HepG2 (cell line): ENCODE measurements around the gene ARL8A. TPM values are rescaled to one million over a fixed set of nuclear protein-coding genes. Genes with fewer than 3 reads are reported as not detected.

ENCODE experiments used
- ATAC-seq: fragments of 200-7000 bp; cut with Tn5 transposase; 3 replicates; pipeline ENCODE4 v1.9.1; 2020; ENCODE audit warnings: mild to moderate bottlenecking, moderate library complexity
- BruUV-seq: library from RNA; stranded (reverse); fragments of 400-500 nt; replicated peaks from 2 replicates; lab custom pipeline; 2021; lab: Mats Ljungman, UMichigan
- CTCF ChIA-PET: fragments of 300-600 bp; formaldehyde crosslinking; extraction: SDS; loops from one replicate; lab custom pipeline; 2021; ENCODE audit warnings: low total read pairs, inconsistent platforms, low intra/inter-chr PET ratio; lab: Yijun Ruan, JAX
- POLR2A ChIA-PET: fragments of 350-600 bp; sonication (Branson Sonifier 250); formaldehyde crosslinking; loops from one replicate; lab custom pipeline; 2020; ENCODE audit warnings: antibody characterized with exemption, inconsistent platforms; lab: Yijun Ruan, JAX
- DNase-seq: peaks from one replicate; pipeline ENCODE4 v3.0.0-alpha.2; 2015; ENCODE audit warnings: low spot score
- FAIRE-seq: peaks from 3 replicates; lab custom pipeline; 2011; peaks lifted over from hg19 to GRCh38; lab: Jason Lieb, UNC
- H2AFZ ChIP-seq: one replicate; pipeline ENCODE4 v1.6.1; 2011; ENCODE audit warnings: low read length, inconsistent platforms
- H3K27ac ChIP-seq: fragments of 300-600 bp; 3 replicates; pipeline ENCODE4 v1.8.0; 2011; ENCODE audit warnings: mixed run types, mild to moderate bottlenecking, mixed read lengths, low read length, inconsistent platforms; ENCODE audit not compliant: insufficient read depth; ENCODE audit errors: extremely low read length
- H3K27me3 ChIP-seq, 2 experiments: fragments of 200-600 bp in 1 of 2; 2 replicates in 1 of 2; 3 replicates in 1 of 2; pipeline versions ENCODE4 v1.6.0 to v1.8.0; 2011; ENCODE audit warnings: low read length in 2 of 2, mild to moderate bottlenecking in 2 of 2, moderate library complexity in 2 of 2, inconsistent platforms in 1 of 2; ENCODE audit not compliant: insufficient read depth in 2 of 2, control insufficient read depth in 1 of 2
- H3K36me3 ChIP-seq, 2 experiments: fragments of 200-600 bp in 1 of 2; replicated peaks in 1 of 2; 2 replicates in 1 of 2; 3 replicates in 1 of 2; pipeline versions ENCODE4 v1.5.1 to v1.8.0; 2011; ENCODE audit warnings: low read length in 2 of 2, inconsistent platforms in 1 of 2; ENCODE audit not compliant: insufficient read depth in 2 of 2, control insufficient read depth in 1 of 2
- H3K4me1 ChIP-seq: 2 replicates; pipeline ENCODE4 v1.5.1; 2012; ENCODE audit warnings: low read length, inconsistent platforms; ENCODE audit not compliant: insufficient read depth
- H3K4me2 ChIP-seq: 2 replicates; pipeline ENCODE4 v1.6.0; 2011; ENCODE audit warnings: low read depth, low read length, inconsistent platforms
- H3K4me3 ChIP-seq, 3 experiments: fragments of 200-600 bp in 1 of 3; sonication (generic), shearing (Covaris generic) in 1 of 3; replicated peaks in 1 of 3; 2 replicates each; pipeline ENCODE4 v1.5.1; 2011 to 2016; ENCODE audit warnings: low read length in 3 of 3, inconsistent platforms in 2 of 3, low read depth in 2 of 3, mild to moderate bottlenecking in 2 of 3, control low read depth in 1 of 3, mixed read lengths in 1 of 3; ENCODE audit not compliant: insufficient read depth in 1 of 3
- H3K79me2 ChIP-seq: one replicate; pipeline ENCODE4 v1.6.1; 2011; ENCODE audit warnings: low read length, inconsistent platforms; ENCODE audit not compliant: insufficient read depth
- H3K9ac ChIP-seq: 2 replicates; pipeline ENCODE4 v1.6.0; 2011; ENCODE audit warnings: mild to moderate bottlenecking, low read depth, low read length, inconsistent platforms; ENCODE audit not compliant: insufficient read depth
- H3K9me3 ChIP-seq: 2 replicates; pipeline ENCODE4 v1.5.1; 2012; ENCODE audit warnings: mild to moderate bottlenecking, low read length
- H4K20me1 ChIP-seq: 2 replicates; pipeline ENCODE4 v1.6.0; 2011; ENCODE audit warnings: inconsistent platforms, mild to moderate bottlenecking, low read length, moderate library complexity; ENCODE audit not compliant: insufficient read depth
- CBX2 ChIP-seq, 2 experiments: fragments of 200-600 bp in 1 of 2; sonication (generic); formaldehyde crosslinking in 1 of 2; IDR thresholded peaks; 2 replicates each; pipeline versions ENCODE4 v1.7.0 to v1.8.1; 2018 to 2022; ENCODE audit warnings: low read depth in 2 of 2, low read length in 1 of 2, mild to moderate bottlenecking in 1 of 2, missing genetic modification reagents in 1 of 2
- FOXP1 ChIP-seq, 2 experiments: fragments of 450-650 bp in 1 of 2; IDR thresholded peaks; 2 replicates each; pipeline ENCODE4 v1.6.1; 2017 to 2018; ENCODE audit warnings: antibody characterized with exemption in 1 of 2
- PHF8 ChIP-seq: sonication (generic); formaldehyde crosslinking; IDR thresholded peaks from 2 replicates; pipeline ENCODE4 v1.5.0; 2020; ENCODE audit warnings: missing genetic modification reagents
- RAD21 ChIP-seq: fragments of 450-650 bp; formaldehyde crosslinking; IDR thresholded peaks from 2 replicates; pipeline ENCODE4 v1.5.0; 2020; ENCODE audit warnings: mild to moderate bottlenecking
- ZNF629 ChIP-seq: sonication (generic); formaldehyde crosslinking; conservative IDR thresholded peaks from 2 replicates; pipeline ENCODE4 v1.5.0; 2020; ENCODE audit warnings: missing genetic modification reagents
- WGBS: methylation state at CpG from one replicate; pipeline ENCODE4 v1.1.6; 2017; ENCODE audit warnings: low lambda C conversion rate; 5-methylcytosine and 5-hydroxymethylcytosine counted together
- in situ Hi-C: cut with HindIII; loops from 2 replicates; pipeline ENCODE4 v1.10.0; 2017; ENCODE audit warnings: low pct_unique_long_range_greater_than_20kb; ENCODE audit not compliant: extremely low pct_ligation_motif_present
- intact Hi-C: fragments of 100-400 bp; cut with micrococcal nuclease; formaldehyde crosslinking; loops from one replicate; pipeline ENCODE4 v1.10.0; 2022; ENCODE audit not compliant: unreplicated experiment
- polyA plus RNA-seq, 8 experiments: library from polyadenylated mRNA; depleted of rRNA in 3 of 8; stranded (reverse) in 7 of 8; unstranded in 1 of 8; fragments of >200 nt; fragmentation: Illumina TruSeq in 4 of 8; extraction: Trizol in 4 of 8; gene quantifications; 2 replicates each; pipeline versions ENCODE4 v1.2.1 to v1.2.3, GENCODE V29; 2011 to 2016; ENCODE audit warnings: low read depth in 4 of 8, missing spikeins in 1 of 8, mixed read lengths in 1 of 8; ENCODE audit not compliant: insufficient read depth in 1 of 8
- total RNA-seq, 5 experiments: library from RNA; depleted of rRNA; stranded (reverse); fragments of >200 nt; fragmentation: Illumina TruSeq; extraction: Trizol; gene quantifications; 2 replicates each; pipeline ENCODE4 v1.2.3, GENCODE V29; 2016; ENCODE audit warnings: low read depth in 1 of 5
- TF ChIP-seq, protein P1 (sequence below): sonication (generic); formaldehyde crosslinking; IDR thresholded peaks from 2 replicates; pipeline ENCODE4 v1.4.0; 2020; ENCODE audit warnings: mild to moderate bottlenecking, missing genetic modification reagents

Gene ARL8A
- total and polyA plus RNA-seq, 2 of the 13 experiments (the other 11 are each of a cell fraction or from before 2014, with no cell fraction given): 2.7 to 23.4 TPM

DNA sequence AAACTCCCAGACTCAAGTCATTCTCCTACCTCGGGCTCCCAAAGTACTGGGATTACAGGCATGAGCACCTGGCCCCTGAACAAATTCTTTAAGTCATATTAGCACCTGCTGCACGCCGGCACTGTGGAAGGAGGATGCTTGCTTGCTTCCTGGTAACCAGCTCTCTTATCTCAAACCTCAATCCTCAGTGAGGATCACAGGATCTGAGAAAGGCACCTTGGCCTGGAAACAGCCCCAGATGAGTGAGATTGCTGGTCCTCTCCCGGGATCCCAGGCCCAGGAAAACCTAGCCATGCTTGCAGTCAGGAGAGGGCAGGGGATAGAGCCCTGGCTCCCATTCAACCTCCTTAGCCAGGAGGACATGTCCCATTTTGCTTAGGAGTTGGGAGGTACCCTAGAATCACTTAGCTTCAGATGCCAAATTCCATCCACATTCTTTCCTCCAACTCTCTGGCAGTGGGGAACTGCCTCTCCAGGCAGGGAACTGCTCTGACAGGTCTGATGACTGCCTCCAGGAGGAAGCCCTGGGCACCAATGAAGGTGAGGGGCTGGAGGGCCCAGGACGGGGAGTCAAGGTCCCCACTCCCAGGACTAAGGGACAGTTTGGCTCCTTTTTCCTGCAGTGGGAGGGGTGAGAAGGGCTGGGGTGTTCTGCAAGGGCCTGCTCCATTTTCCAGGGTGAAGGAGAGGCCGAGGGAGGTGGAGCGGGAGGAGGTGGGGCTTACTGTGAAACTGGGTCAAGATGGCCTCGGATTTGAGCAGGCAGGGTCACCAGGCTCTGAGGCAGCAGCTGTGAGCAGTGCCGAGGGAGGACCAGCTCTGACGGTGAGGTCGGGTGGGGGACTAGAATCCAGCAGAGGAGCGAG lies 12.3 kb downstream of the ARL8A start:
- Histone ChIP-seq H3K4me3 (no peak overlapping the region), H3K27ac (no peak overlapping the region), H3K36me3 (peaks cover 0 to 2% of the 10 kb centered on the region in 2 experiments; a peak in 1 of 5 replicates), H3K4me2 (no peak overlapping the region), H3K9me3 (no peaks in the 10 kb centered on the region), H3K4me1 (0 out of 2 replicates have a peak, but pooled peaks cover 6% of the 10 kb centered on the region), H3K79me2 (no peaks in the 10 kb centered on the region), H3K27me3 (no peaks in the 10 kb centered on the region), H3K9ac (no peak overlapping the region), H4K20me1 (0 out of 2 replicates have a peak, but pooled peaks cover 5% of the 10 kb centered on the region), H2AFZ (no peak overlapping the region)
- intact Hi-C loops (no loop called here), in situ Hi-C loops (loop anchor here (5.0 kb wide), 1 partner anchor 235 kb away; no protein-coding TSS in a partner anchor)
- ATAC-seq (no peak), FAIRE-seq (no peak), DNase-seq (no peak)
- no peak for TF ChIP-seq PHF8 (CRISPR knock-in tag)
- no peak for TF ChIP-seq CBX2 (IDR thresholded peaks at IDR 0.05; ENCODE audit: low read depth, low read length)
- TF ChIP-seq CBX2 (CRISPR knock-in tag; IDR thresholded peaks at IDR 0.05; ENCODE audit: low read depth): no peak
- TF ChIP-seq RAD21 (CRISPR knock-in tag): no peak
- no peak for TF ChIP-seq FOXP1 (IDR thresholded peaks at IDR 0.05)
- TF ChIP-seq FOXP1 (CRISPR knock-in tag; IDR thresholded peaks at IDR 0.05): no peak
- CTCF ChIA-PET: no interaction called here
- 79% methylated on average over 11 of the region's 12 CpGs for WGBS
- BruUV-seq: no TSS peak
- POLR2A ChIA-PET: interaction anchor here (1.3 kb wide), 1 partner anchor 122 kb away, joined by 4 read pairs; the partner anchor contains the start of gene ELF3

DNA sequence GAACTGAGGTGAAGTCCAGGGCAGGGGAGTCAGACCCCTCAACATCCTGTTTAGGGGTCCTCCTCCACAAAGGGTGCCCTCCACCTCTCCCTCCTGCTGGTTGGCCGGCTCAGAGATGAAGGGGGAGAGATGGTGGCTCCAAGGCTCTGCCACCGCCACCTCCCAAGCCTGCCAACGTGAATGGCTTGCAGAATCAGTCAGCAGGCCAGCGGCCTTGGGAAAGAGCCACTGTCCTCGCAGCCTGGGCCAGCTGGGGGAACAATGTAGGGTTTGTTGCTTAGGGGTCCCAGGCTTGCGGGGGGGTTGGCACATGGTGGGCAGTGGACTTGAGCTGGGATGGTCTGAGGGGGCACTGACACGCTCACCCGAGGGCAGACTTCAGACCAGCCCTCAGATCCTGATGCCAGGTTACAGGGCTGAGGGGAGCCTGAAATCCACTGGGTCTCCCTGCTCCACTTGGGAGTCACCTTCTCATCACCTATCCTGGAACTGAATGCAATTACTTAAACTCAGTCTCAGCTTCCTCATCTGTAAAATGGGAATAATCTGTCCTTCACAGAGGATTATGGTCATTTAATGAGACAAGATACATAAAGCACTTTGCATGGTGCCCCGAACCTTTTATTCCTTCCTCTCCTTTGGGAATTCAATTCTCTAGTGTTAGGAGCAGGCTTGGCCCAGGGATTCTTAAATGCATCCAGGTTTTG lies 13.6 kb downstream of the ARL8A start:
- H3K27ac ChIP-seq: no peak overlapping the region
- intact Hi-C loops (no loop called here), in situ Hi-C loops (loop anchor here (5.0 kb wide), 1 partner anchor 234 kb away; no protein-coding TSS in a partner anchor)
- ATAC-seq (no peak), FAIRE-seq (no peak), DNase-seq (no peak)
- H3K4me2 ChIP-seq: no peak overlapping the region
- H3K4me1 ChIP-seq: 0 out of 2 replicates have a peak, but pooled peaks cover 6% of the 10 kb centered on the region
- H4K20me1 ChIP-seq: 0 out of 2 replicates have a peak, but pooled peaks cover 5% of the 10 kb centered on the region
- 0 out of 5 replicates have a peak, but pooled peaks cover 0 to 6% of the 10 kb centered on the region in 2 experiments for H3K27me3 ChIP-seq
- H3K36me3 ChIP-seq: peaks cover 0 to 2% of the 10 kb centered on the region in 2 experiments; a peak in 1 of 5 replicates
- no peaks in the 10 kb centered on the region for H3K79me2 ChIP-seq
- BruUV-seq: no TSS peak
- CTCF ChIA-PET: no interaction called here
- no peak overlapping the region for H2AFZ ChIP-seq
- peak; percentile 47 for TF ChIP-seq ZNF629
- TF ChIP-seq, protein P1, sequence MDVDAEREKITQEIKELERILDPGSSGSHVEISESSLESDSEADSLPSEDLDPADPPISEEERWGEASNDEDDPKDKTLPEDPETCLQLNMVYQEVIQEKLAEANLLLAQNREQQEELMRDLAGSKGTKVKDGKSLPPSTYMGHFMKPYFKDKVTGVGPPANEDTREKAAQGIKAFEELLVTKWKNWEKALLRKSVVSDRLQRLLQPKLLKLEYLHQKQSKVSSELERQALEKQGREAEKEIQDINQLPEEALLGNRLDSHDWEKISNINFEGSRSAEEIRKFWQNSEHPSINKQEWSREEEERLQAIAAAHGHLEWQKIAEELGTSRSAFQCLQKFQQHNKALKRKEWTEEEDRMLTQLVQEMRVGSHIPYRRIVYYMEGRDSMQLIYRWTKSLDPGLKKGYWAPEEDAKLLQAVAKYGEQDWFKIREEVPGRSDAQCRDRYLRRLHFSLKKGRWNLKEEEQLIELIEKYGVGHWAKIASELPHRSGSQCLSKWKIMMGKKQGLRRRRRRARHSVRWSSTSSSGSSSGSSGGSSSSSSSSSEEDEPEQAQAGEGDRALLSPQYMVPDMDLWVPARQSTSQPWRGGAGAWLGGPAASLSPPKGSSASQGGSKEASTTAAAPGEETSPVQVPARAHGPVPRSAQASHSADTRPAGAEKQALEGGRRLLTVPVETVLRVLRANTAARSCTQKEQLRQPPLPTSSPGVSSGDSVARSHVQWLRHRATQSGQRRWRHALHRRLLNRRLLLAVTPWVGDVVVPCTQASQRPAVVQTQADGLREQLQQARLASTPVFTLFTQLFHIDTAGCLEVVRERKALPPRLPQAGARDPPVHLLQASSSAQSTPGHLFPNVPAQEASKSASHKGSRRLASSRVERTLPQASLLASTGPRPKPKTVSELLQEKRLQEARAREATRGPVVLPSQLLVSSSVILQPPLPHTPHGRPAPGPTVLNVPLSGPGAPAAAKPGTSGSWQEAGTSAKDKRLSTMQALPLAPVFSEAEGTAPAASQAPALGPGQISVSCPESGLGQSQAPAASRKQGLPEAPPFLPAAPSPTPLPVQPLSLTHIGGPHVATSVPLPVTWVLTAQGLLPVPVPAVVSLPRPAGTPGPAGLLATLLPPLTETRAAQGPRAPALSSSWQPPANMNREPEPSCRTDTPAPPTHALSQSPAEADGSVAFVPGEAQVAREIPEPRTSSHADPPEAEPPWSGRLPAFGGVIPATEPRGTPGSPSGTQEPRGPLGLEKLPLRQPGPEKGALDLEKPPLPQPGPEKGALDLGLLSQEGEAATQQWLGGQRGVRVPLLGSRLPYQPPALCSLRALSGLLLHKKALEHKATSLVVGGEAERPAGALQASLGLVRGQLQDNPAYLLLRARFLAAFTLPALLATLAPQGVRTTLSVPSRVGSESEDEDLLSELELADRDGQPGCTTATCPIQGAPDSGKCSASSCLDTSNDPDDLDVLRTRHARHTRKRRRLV (CRISPR knock-in tag): no peak
- WGBS: 63% methylated on average over 5 of the region's 9 CpGs
- no peaks in the 10 kb centered on the region for H3K9me3 ChIP-seq
- H3K4me3 ChIP-seq: no peak overlapping the region
- POLR2A ChIA-PET: interaction anchor here (1.3 kb wide), 1 partner anchor 121 kb away, joined by 4 read pairs; the partner anchor contains the start of gene ELF3
- H3K9ac ChIP-seq: no peak overlapping the region
